ENCODE results near the gene KANSL3.

The KANSL3 gene

GRCh38 chr2:96651793-96652192 is 13.7 kb upstream of the KANSL3 start:
- TF ChIP-seq CTCF (IDR thresholded peaks at IDR 0.05; ENCODE audit: low read depth, low read length, missing control alignments): no peak
- H3K4me3 ChIP-seq (ENCODE audit: low read depth, low read length): no peak overlapping the region
- no peak for DNase-seq (ENCODE audit: low read depth)

- no peak for TF ChIP-seq CTCF (IDR thresholded peaks at IDR 0.05; ENCODE audit: low read depth, low read length, missing control alignments)
- no peak overlapping the region for H3K4me3 ChIP-seq (ENCODE audit: low read depth, low read length)
- no peak for DNase-seq (ENCODE audit: low read depth)
Observed at GRCh38 chr2:96649342-96649741, 11.2 kb upstream of the KANSL3 start.

- DNase-seq (ENCODE audit: low read depth): no peak
- H3K4me3 ChIP-seq (ENCODE audit: low read depth, low read length): no peak overlapping the region
- TF ChIP-seq CTCF (IDR thresholded peaks at IDR 0.05; ENCODE audit: low read depth, low read length, missing control alignments): no peak
Observed at GRCh38 chr2:96648306-96648930, 10.3 kb upstream of the KANSL3 start.

GRCh38 chr2:96647681-96648080 is 9.6 kb upstream of the KANSL3 start:
- DNase-seq (ENCODE audit: low read depth): no peak
- TF ChIP-seq CTCF (IDR thresholded peaks at IDR 0.05; ENCODE audit: low read depth, low read length, missing control alignments): no peak
- no peak overlapping the region for H3K4me3 ChIP-seq (ENCODE audit: low read depth, low read length)

GRCh38 chr2:96642564-96643360 is 4.7 kb upstream of the KANSL3 start, which contains the start of gene FER1L5:
TSS of gene FER1L5 (plus strand) at chr2:96642764. CDS start at chr2:96642837, 73 bp downstream.
- H3K4me3 ChIP-seq (ENCODE audit: low read depth, low read length): no peak within 1 kb of the TSS
- no peak for DNase-seq (ENCODE audit: low read depth)
- TF ChIP-seq CTCF (IDR thresholded peaks at IDR 0.05; ENCODE audit: low read depth, low read length, missing control alignments): no peak

GRCh38 chr2:96637385-96638143 is 548 bp downstream of the KANSL3 start:
- DNase-seq (ENCODE audit: low read depth): peak; percentile 55
- no peak for TF ChIP-seq CTCF (IDR thresholded peaks at IDR 0.05; ENCODE audit: low read depth, low read length, missing control alignments)
- H3K4me3 ChIP-seq (ENCODE audit: low read depth, low read length): peak overlapping the region; percentile 82
